ENCODE measurements around the gene RGS13. TPM values are rescaled to one million over a fixed set of nuclear protein-coding genes. Genes with fewer than 3 reads are reported as not detected.
"Not testable (repeated sequence)": the region's sequence is repeated elsewhere in the genome, so short reads cannot be mapped to it uniquely, and the experiment has no call there.

The RGS13 gene
- total RNA-seq, 2 experiments from 2014 or later, result not detected

- ChIA-PET CTCF (no interaction called here), POLR2A (no interaction called here)
- H3K36me3 Mint-ChIP-seq (ENCODE audit: low read depth), result no peaks in the 10 kb centered on the region
These were observed 18.2 kb downstream of the RGS13 start for GRCh38 chr1:192654120-192654519.

GRCh38 chr1:192654591-192655251 is 18.8 kb downstream of the RGS13 start:
- ChIA-PET POLR2A (no interaction called here), CTCF (no interaction called here)
- peak; percentile 29 for DNase-seq
- Mint-ChIP-seq H3K27ac (peak overlapping the region; percentile 45), H3K4me3 (no peak overlapping the region), H3K9me3 (ENCODE audit: low read depth) (no peaks in the 10 kb centered on the region), H3K27me3 (peaks cover 9% of the 10 kb centered on the region), H3K4me1 (peaks cover 12% of the 10 kb centered on the region), H3K36me3 (ENCODE audit: low read depth) (no peaks in the 10 kb centered on the region)
- ATAC-seq, result peak; percentile 88
- intact Hi-C loops (cut with DNase I, micrococcal nuclease), result loop anchor here (1.0 to 10.0 kb wide), 3 partner anchors 14 to 1640 kb away; no protein-coding TSS in a partner anchor

More at GRCh38 chr1:192654120-192654519, 18.2 kb downstream of the RGS13 start:
- intact Hi-C loops (cut with DNase I, micrococcal nuclease), result loop anchor here (2.0 to 10.0 kb wide), 2 partner anchors 49 to 1641 kb away; no protein-coding TSS in a partner anchor
- no peaks in the 10 kb centered on the region for H3K9me3 Mint-ChIP-seq (ENCODE audit: low read depth)
- H3K27ac Mint-ChIP-seq, result no peak overlapping the region
- peaks cover 9% of the 10 kb centered on the region for H3K27me3 Mint-ChIP-seq
- DNase-seq (no peak), ATAC-seq (no peak)
- H3K4me1 Mint-ChIP-seq, result peaks cover 12% of the 10 kb centered on the region
- H3K4me3 Mint-ChIP-seq, result no peak overlapping the region

- CTCF ChIA-PET, result interaction anchor here (0.5 to 0.6 kb wide), 2 partner anchors 54 to 128 kb away, joined by 3 read pairs; no protein-coding TSS in a partner anchor
- POLR2A ChIA-PET, result no interaction called here
- Mint-ChIP-seq H3K4me3 (no peak overlapping the region), H3K9me3 (ENCODE audit: low read depth) (no peaks in the 10 kb centered on the region), H3K4me1 (peaks cover 12% of the 10 kb centered on the region), H3K36me3 (ENCODE audit: low read depth) (no peaks in the 10 kb centered on the region), H3K27me3 (peaks cover 9% of the 10 kb centered on the region), H3K27ac (no peak overlapping the region)
- intact Hi-C loops (cut with DNase I, micrococcal nuclease), result loop anchor here in 1 of 2 experiments (10.0 kb wide), 1 partner anchor 1637 kb away; no protein-coding TSS in a partner anchor
- DNase-seq, result no peak
- no peak for ATAC-seq
These were observed 21.8 kb downstream of the RGS13 start for GRCh38 chr1:192657760-192658159.

GRCh38 chr1:192658255-192658654 is 22.3 kb downstream of the RGS13 start:
- H3K9me3 Mint-ChIP-seq (ENCODE audit: low read depth), result no peaks in the 10 kb centered on the region
- peaks cover 12% of the 10 kb centered on the region for H3K4me1 Mint-ChIP-seq
- no peak overlapping the region for H3K4me3 Mint-ChIP-seq
- no peaks in the 10 kb centered on the region for H3K36me3 Mint-ChIP-seq (ENCODE audit: low read depth)
- peaks cover 9% of the 10 kb centered on the region for H3K27me3 Mint-ChIP-seq
- POLR2A ChIA-PET, result no interaction called here
- CTCF ChIA-PET, result interaction anchor here (0.5 kb wide), 1 partner anchor 54 kb away, joined by 3 read pairs; no protein-coding TSS in a partner anchor
- H3K27ac Mint-ChIP-seq, result no peak overlapping the region
- no peak for DNase-seq
- no peak for ATAC-seq
- intact Hi-C loops (cut with DNase I, micrococcal nuclease), result loop anchor here in 1 of 2 experiments (10.0 kb wide), 1 partner anchor 1637 kb away; no protein-coding TSS in a partner anchor

- no peak overlapping the region for H3K27ac Mint-ChIP-seq
- ChIA-PET POLR2A (no interaction called here), CTCF (interaction anchor here (0.6 to 0.7 kb wide), 2 partner anchors 26 to 72 kb away, joined by 3 read pairs; no protein-coding TSS in a partner anchor)
- peak; percentile 30 for ATAC-seq
- H3K4me1 Mint-ChIP-seq, result peaks cover 4% of the 10 kb centered on the region
- intact Hi-C loops (cut with DNase I, micrococcal nuclease), result no loop called here
- peaks cover 9% of the 10 kb centered on the region for H3K27me3 Mint-ChIP-seq
- no peaks in the 10 kb centered on the region for H3K9me3 Mint-ChIP-seq (ENCODE audit: low read depth)
- no peaks in the 10 kb centered on the region for H3K36me3 Mint-ChIP-seq (ENCODE audit: low read depth)
- no peak overlapping the region for H3K4me3 Mint-ChIP-seq
- peak; percentile 35 for DNase-seq
These were observed 24.7 kb downstream of the RGS13 start for GRCh38 chr1:192660613-192661012.

- intact Hi-C loops (cut with DNase I, micrococcal nuclease), result no loop called here
- Mint-ChIP-seq H3K27me3 (peaks cover 8% of the 10 kb centered on the region), H3K4me3 (no peak overlapping the region), H3K36me3 (ENCODE audit: low read depth) (no peaks in the 10 kb centered on the region), H3K27ac (no peak overlapping the region), H3K9me3 (ENCODE audit: low read depth) (no peaks in the 10 kb centered on the region), H3K4me1 (no peaks in the 10 kb centered on the region)
- ATAC-seq (no peak), DNase-seq (no peak)
- ChIA-PET CTCF (no interaction called here), POLR2A (no interaction called here)
These were observed 32.5 kb downstream of the RGS13 start for GRCh38 chr1:192668409-192668983.

GRCh38 chr1:192669174-192669573 is 33.2 kb downstream of the RGS13 start:
- DNase-seq (no peak), ATAC-seq (no peak)
- intact Hi-C loops (cut with DNase I, micrococcal nuclease), result no loop called here
- Mint-ChIP-seq H3K27ac (no peak overlapping the region), H3K4me3 (no peak overlapping the region), H3K4me1 (no peaks in the 10 kb centered on the region), H3K36me3 (ENCODE audit: low read depth) (no peaks in the 10 kb centered on the region), H3K27me3 (peaks cover 10% of the 10 kb centered on the region), H3K9me3 (ENCODE audit: low read depth) (no peaks in the 10 kb centered on the region)
- POLR2A ChIA-PET, result no interaction called here
- CTCF ChIA-PET, result no interaction called here

GRCh38 chr1:192675716-192676115 is 39.8 kb downstream of the RGS13 start:
- Mint-ChIP-seq H3K36me3 (ENCODE audit: low read depth) (no peaks in the 10 kb centered on the region), H3K27me3 (peaks cover 19% of the 10 kb centered on the region), H3K4me3 (no peak overlapping the region), H3K9me3 (ENCODE audit: low read depth) (no peaks in the 10 kb centered on the region), H3K27ac (no peak overlapping the region), H3K4me1 (no peaks in the 10 kb centered on the region)
- POLR2A ChIA-PET, result no interaction called here
- intact Hi-C loops (cut with DNase I, micrococcal nuclease), result no loop called here
- no peak for DNase-seq
- CTCF ChIA-PET, result no interaction called here
- ATAC-seq, result no peak

- Mint-ChIP-seq H3K4me1 (no peaks in the 10 kb centered on the region), H3K9me3 (ENCODE audit: low read depth) (no peaks in the 10 kb centered on the region), H3K27ac (no peak overlapping the region), H3K27me3 (peaks cover 15% of the 10 kb centered on the region), H3K4me3 (no peak overlapping the region), H3K36me3 (ENCODE audit: low read depth) (no peaks in the 10 kb centered on the region)
- POLR2A ChIA-PET, result no interaction called here
- ATAC-seq (no peak), DNase-seq (no peak)
- intact Hi-C loops (cut with DNase I, micrococcal nuclease), result no loop called here
- CTCF ChIA-PET, result no interaction called here
These were observed 42.2 kb downstream of the RGS13 start for GRCh38 chr1:192678099-192678498.

- CTCF ChIA-PET, result no interaction called here
- Mint-ChIP-seq H3K9me3 (ENCODE audit: low read depth) (peaks cover 8% of the 10 kb centered on the region), H3K4me1 (no peaks in the 10 kb centered on the region), H3K4me3 (no peak overlapping the region), H3K27ac (no peak overlapping the region), H3K27me3 (peaks cover 11% of the 10 kb centered on the region), H3K36me3 (ENCODE audit: low read depth) (no peaks in the 10 kb centered on the region)
- intact Hi-C loops (cut with DNase I, micrococcal nuclease), result no loop called here
- ATAC-seq, result no peak
- POLR2A ChIA-PET, result no interaction called here
- no peak for DNase-seq
These were observed 46.4 kb downstream of the RGS13 start for GRCh38 chr1:192682335-192682734.

GRCh38 chr1:192683081-192683480 is 47.1 kb downstream of the RGS13 start:
- CTCF ChIA-PET; intact Hi-C loops (cut with DNase I, micrococcal nuclease); H3K9me3 Mint-ChIP-seq (ENCODE audit: low read depth); H3K27me3 Mint-ChIP-seq; H3K4me1 Mint-ChIP-seq; H3K4me3 Mint-ChIP-seq; DNase-seq; H3K27ac Mint-ChIP-seq; POLR2A ChIA-PET; H3K36me3 Mint-ChIP-seq (ENCODE audit: low read depth); ATAC-seq: not testable (repeated sequence)

GRCh38 chr1:192689459-192689858 is 53.5 kb downstream of the RGS13 start:
- intact Hi-C loops (cut with DNase I, micrococcal nuclease), result no loop called here
- no peaks in the 10 kb centered on the region for H3K36me3 Mint-ChIP-seq (ENCODE audit: low read depth)
- no peak overlapping the region for H3K27ac Mint-ChIP-seq
- no peak overlapping the region for H3K4me3 Mint-ChIP-seq
- H3K4me1 Mint-ChIP-seq, result no peaks in the 10 kb centered on the region
- ChIA-PET CTCF (interaction anchor here (0.7 to 0.8 kb wide), 2 partner anchors 61 to 191 kb away, joined by 3 read pairs; no protein-coding TSS in a partner anchor), POLR2A (no interaction called here)
- H3K27me3 Mint-ChIP-seq, result peaks cover 23% of the 10 kb centered on the region
- peaks cover 12% of the 10 kb centered on the region for H3K9me3 Mint-ChIP-seq (ENCODE audit: low read depth)
- ATAC-seq, result no peak
- DNase-seq, result no peak
